OCI-LY3 (cell line): ENCODE data around the gene HLA-DQA1.

Experiments used
- EZH2phosphoT487 ChIP-seq: fragments of 200-600 bp; shearing (Covaris generic); IDR thresholded peaks from 2 replicates; pipeline ENCODE4 v1.6.1; 2018; ENCODE audit warnings: antibody characterized with exemption, mixed run types, low read depth
- TF ChIP-seq, protein P1 (sequence below): fragments of 200-600, 300-600 bp; sonication (generic); IDR thresholded peaks from 2 replicates; pipeline ENCODE4 v1.5.1; 2014; ENCODE audit warnings: antibody characterized with exemption, low read length, low read depth

DNA sequence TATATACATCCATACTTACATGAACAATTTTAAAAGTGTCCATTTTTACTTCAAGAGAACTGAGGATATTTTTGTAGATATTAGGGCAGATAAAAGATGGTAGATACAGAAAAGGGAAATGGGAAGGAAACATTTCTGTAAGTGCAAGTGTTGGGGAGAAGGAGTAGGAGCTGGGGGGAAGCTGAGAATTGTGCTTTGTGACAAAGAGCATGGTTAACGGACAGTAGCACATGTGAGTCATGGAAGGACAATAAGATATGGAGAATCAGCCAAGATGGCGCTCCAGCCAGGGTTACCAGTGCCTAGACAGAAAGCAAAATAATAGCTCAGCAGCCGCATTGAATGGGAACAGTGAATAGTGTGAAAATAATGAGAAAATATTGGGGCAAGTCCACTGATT, 34.8 kb upstream of the HLA-DQA1 start:
- TF ChIP-seq EZH2phosphoT487, result no peak
- TF ChIP-seq, protein P1, sequence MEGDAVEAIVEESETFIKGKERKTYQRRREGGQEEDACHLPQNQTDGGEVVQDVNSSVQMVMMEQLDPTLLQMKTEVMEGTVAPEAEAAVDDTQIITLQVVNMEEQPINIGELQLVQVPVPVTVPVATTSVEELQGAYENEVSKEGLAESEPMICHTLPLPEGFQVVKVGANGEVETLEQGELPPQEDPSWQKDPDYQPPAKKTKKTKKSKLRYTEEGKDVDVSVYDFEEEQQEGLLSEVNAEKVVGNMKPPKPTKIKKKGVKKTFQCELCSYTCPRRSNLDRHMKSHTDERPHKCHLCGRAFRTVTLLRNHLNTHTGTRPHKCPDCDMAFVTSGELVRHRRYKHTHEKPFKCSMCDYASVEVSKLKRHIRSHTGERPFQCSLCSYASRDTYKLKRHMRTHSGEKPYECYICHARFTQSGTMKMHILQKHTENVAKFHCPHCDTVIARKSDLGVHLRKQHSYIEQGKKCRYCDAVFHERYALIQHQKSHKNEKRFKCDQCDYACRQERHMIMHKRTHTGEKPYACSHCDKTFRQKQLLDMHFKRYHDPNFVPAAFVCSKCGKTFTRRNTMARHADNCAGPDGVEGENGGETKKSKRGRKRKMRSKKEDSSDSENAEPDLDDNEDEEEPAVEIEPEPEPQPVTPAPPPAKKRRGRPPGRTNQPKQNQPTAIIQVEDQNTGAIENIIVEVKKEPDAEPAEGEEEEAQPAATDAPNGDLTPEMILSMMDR, result no peak
